HepG2 (cell line): Measurements from ENCODE around the gene IGF2. TPM values are rescaled to one million over a fixed set of nuclear protein-coding genes. Genes with fewer than 3 reads are reported as not detected.
A peak's percentile ranks its signal among the peaks of the same experiment; 100 is the strongest.

Experiments
- AFF4 ChIP-seq: sonication (generic); formaldehyde crosslinking; IDR thresholded peaks from 2 replicates; pipeline ENCODE4 v1.4.0; 2020; ENCODE audit warnings: missing genetic modification reagents
- AKNA ChIP-seq: sonication (generic); formaldehyde crosslinking; IDR thresholded peaks from 2 replicates; pipeline ENCODE4 v1.4.0; 2020; ENCODE audit warnings: missing genetic modification reagents, borderline replicate concordance
- CBX1 ChIP-seq: IDR thresholded peaks from one replicate; pipeline ENCODE4 v1.6.1; 2016; ENCODE audit warnings: antibody characterized with exemption, low read depth
- ETV6 ChIP-seq: sonication (generic); formaldehyde crosslinking; conservative IDR thresholded peaks from 2 replicates; pipeline ENCODE4 v1.4.0; 2020; ENCODE audit warnings: missing genetic modification reagents
- GMEB1 ChIP-seq: sonication (generic); formaldehyde crosslinking; IDR thresholded peaks from 2 replicates; pipeline ENCODE4 v1.5.1; 2020; ENCODE audit warnings: missing genetic modification reagents, mild to moderate bottlenecking, borderline replicate concordance
- HES4 ChIP-seq: sonication (generic); formaldehyde crosslinking; IDR thresholded peaks from 2 replicates; pipeline ENCODE4 v1.9.0; 2021; ENCODE audit warnings: mild to moderate bottlenecking, missing genetic modification reagents, borderline replicate concordance
- HNRNPH1 ChIP-seq: fragments of 200-400 bp; formaldehyde crosslinking; optimal IDR thresholded peaks from 2 replicates; pipeline ENCODE3; 2017; ENCODE audit warnings: mild to moderate bottlenecking, low read depth, low read length
- HNRNPUL1 ChIP-seq: fragments of 200-400 bp; formaldehyde crosslinking; IDR thresholded peaks from 2 replicates; pipeline ENCODE4 v1.6.1; 2017; ENCODE audit warnings: low read depth, mild to moderate bottlenecking, low read length, moderate library complexity
- KDM2A ChIP-seq: sonication (generic); formaldehyde crosslinking; IDR thresholded peaks from 2 replicates; pipeline ENCODE4 v1.4.0; 2020; ENCODE audit warnings: low read depth, missing genetic modification reagents, borderline replicate concordance
- MLLT10 ChIP-seq: sonication (generic); formaldehyde crosslinking; IDR thresholded peaks from 2 replicates; pipeline ENCODE4 v1.4.0; 2020; ENCODE audit warnings: missing genetic modification reagents
- MTA1 ChIP-seq: sonication (generic); formaldehyde crosslinking; IDR thresholded peaks from 2 replicates; pipeline ENCODE4 v1.4.0; 2020; ENCODE audit warnings: missing genetic modification reagents, mild to moderate bottlenecking, borderline replicate concordance
- RAD21 ChIP-seq: fragments of 450-650 bp; formaldehyde crosslinking; IDR thresholded peaks from 2 replicates; pipeline ENCODE4 v1.5.0; 2020; ENCODE audit warnings: mild to moderate bottlenecking
- RNF219 ChIP-seq: sonication (generic); formaldehyde crosslinking; IDR thresholded peaks from 2 replicates; pipeline ENCODE4 v1.5.0; 2020; ENCODE audit warnings: mild to moderate bottlenecking, missing genetic modification reagents
- SCMH1 ChIP-seq: sonication (generic); formaldehyde crosslinking; IDR thresholded peaks from 2 replicates; pipeline ENCODE4 v1.9.0; 2021; ENCODE audit warnings: missing genetic modification reagents, mild to moderate bottlenecking, borderline replicate concordance
- TEAD3 ChIP-seq: optimal IDR thresholded peaks from 2 replicates; pipeline ENCODE3; 2016; ENCODE audit warnings: borderline replicate concordance
- ZNF3 ChIP-seq: IDR thresholded peaks from 2 replicates; pipeline ENCODE4 v1.7.0; 2017; ENCODE audit warnings: inconsistent platforms
- ZNF543 ChIP-seq: sonication (generic); formaldehyde crosslinking; IDR thresholded peaks from 2 replicates; pipeline ENCODE4 v1.4.0; 2020; ENCODE audit warnings: mild to moderate bottlenecking, missing genetic modification reagents
- ZNF614 ChIP-seq: IDR thresholded peaks from 2 replicates; pipeline ENCODE4 v1.6.1; 2018; ENCODE audit warnings: missing biosample characterization, missing genetic modification reagents, inconsistent platforms, borderline replicate concordance
- polyA plus RNA-seq, 8 experiments: library from polyadenylated mRNA; depleted of rRNA in 3 of 8; stranded (reverse) in 7 of 8; unstranded in 1 of 8; fragments of >200 nt; fragmentation: Illumina TruSeq in 4 of 8; extraction: Trizol in 4 of 8; gene quantifications; 2 replicates each; pipeline versions ENCODE4 v1.2.1 to v1.2.3, GENCODE V29; 2011 to 2016; ENCODE audit warnings: low read depth in 4 of 8, missing spikeins in 1 of 8, mixed read lengths in 1 of 8; ENCODE audit not compliant: insufficient read depth in 1 of 8
- total RNA-seq, 5 experiments: library from RNA; depleted of rRNA; stranded (reverse); fragments of >200 nt; fragmentation: Illumina TruSeq; extraction: Trizol; gene quantifications; 2 replicates each; pipeline ENCODE4 v1.2.3, GENCODE V29; 2016; ENCODE audit warnings: low read depth in 1 of 5

IGF2 gene
- total and polyA plus RNA-seq, 2 of the 13 experiments (the other 11 are each of a cell fraction or from before 2014, with no cell fraction given), result 79.1 to 254 TPM

GRCh38 chr11:2135648-2136201, 3.5 kb downstream of the IGF2 start (continued):
- no peak for TF ChIP-seq AKNA (CRISPR knock-in tag)
- no peak for TF ChIP-seq HNRNPH1
- TF ChIP-seq GMEB1 (CRISPR knock-in tag), result no peak
- no peak; the same call in 1 of the 2 replicates for TF ChIP-seq AFF4 (CRISPR knock-in tag)
- no peak for TF ChIP-seq RAD21
- TF ChIP-seq RNF219 (CRISPR knock-in tag), result no peak
- peak; percentile 9 for TF ChIP-seq TEAD3 (CRISPR knock-in tag)
- no peak for TF ChIP-seq ZNF3 (CRISPR knock-in tag)
- no peak for TF ChIP-seq CBX1
- no peak for TF ChIP-seq KDM2A (CRISPR knock-in tag)
- no peak for TF ChIP-seq HNRNPUL1
- TF ChIP-seq ZNF543 (CRISPR knock-in tag), result no peak
- 0 out of 2 replicates have a peak, but pooled peaks have one; percentile 58 for TF ChIP-seq MLLT10 (CRISPR knock-in tag)
- no peak for TF ChIP-seq MTA1 (CRISPR knock-in tag)
- TF ChIP-seq SCMH1 (CRISPR knock-in tag), result no peak
- TF ChIP-seq ETV6 (CRISPR knock-in tag), result no peak
- TF ChIP-seq ZNF614, result no peak
- no peak for TF ChIP-seq HES4 (CRISPR knock-in tag)
